Hematopoietic multipotent progenitor cell treated with erythropoietin and hydrocortisone succinate and interleukin-3 and kit ligand, for 4 days (in vitro differentiated cells): ENCODE measurements around the gene DIPK2B.

Experiments used
- DNase-seq: peaks from one replicate; pipeline ENCODE4 v3.0.0-alpha.2; 2015

Gene DIPK2B

GRCh38 chrX:45154462-45154861 lies 46.2 kb downstream of the DIPK2B start:
- no peak for DNase-seq

GRCh38 chrX:45154033-45154360 lies 46.7 kb downstream of the DIPK2B start:
- no peak for DNase-seq
